ENCODE data around the gene TSPYL2. TPM values are rescaled to one million over a fixed set of nuclear protein-coding genes. Genes with fewer than 3 reads are reported as not detected.

The TSPYL2 gene
- total and polyA plus RNA-seq, 2 of the 8 experiments (the other 6 are each of a cell fraction or from before 2014, with no cell fraction given) = 13.4 to 13.7 TPM

DNA sequence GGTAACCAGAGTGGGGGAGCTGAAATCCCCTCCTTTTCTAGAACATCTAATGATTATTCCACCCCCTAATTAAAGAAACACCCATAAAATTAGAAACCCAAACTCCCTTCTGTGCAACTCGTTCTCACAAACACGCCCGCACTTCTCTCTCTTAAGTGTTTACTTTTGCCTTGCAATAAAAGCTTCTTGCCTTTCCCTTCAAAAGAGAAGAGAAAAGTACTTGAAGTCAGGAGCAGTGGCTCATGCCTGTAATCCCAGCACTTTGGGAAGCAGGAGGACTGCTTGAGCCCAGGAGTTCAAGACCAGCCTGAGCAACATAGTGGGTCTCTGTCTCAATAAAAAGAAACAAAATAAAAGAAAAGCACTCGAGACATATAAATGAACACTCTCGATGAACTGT lies 37.2 kb upstream of the TSPYL2 start:
- Histone ChIP-seq H4K20me1 (replicated peaks in 1 of 2; ENCODE audit: control insufficient read depth in 1 of 2, insufficient read depth in 2 of 2, low read length in 2 of 2) (no peaks in the 10 kb centered on the region), H4K91ac (replicated peaks; ENCODE audit: insufficient read length, low read length) (no peak overlapping the region), H3K23me2 (ENCODE audit: low read depth, low read length) (peaks cover 4% of the 10 kb centered on the region; the same call in 1 of the 2 replicates), H2AK5ac (ENCODE audit: low read depth, low read length) (no peak overlapping the region), H3K4ac (replicated peaks; ENCODE audit: insufficient read length, low read depth, low read length) (no peak overlapping the region), H2BK12ac (ENCODE audit: low read depth, low read length) (no peak overlapping the region), H3K9ac (replicated peaks in 1 of 4; ENCODE audit: extremely low read depth in 1 of 4, low read depth in 3 of 4, low read length in 3 of 4) (no peak overlapping the region), H3K4me2 (ENCODE audit: insufficient read depth in 1 of 2, low read depth in 2 of 2, low read length in 2 of 2) (no peak overlapping the region), H3K23ac (ENCODE audit: insufficient read length) (no peak overlapping the region), H2BK120ac (replicated peaks; ENCODE audit: low read depth, low read length) (no peak overlapping the region), H3K14ac (ENCODE audit: insufficient read length) (no peak overlapping the region), H2BK15ac (ENCODE audit: low read length) (no peak overlapping the region), H3K79me2 (ENCODE audit: control insufficient read depth in 1 of 2, insufficient read depth in 2 of 2, low read length in 2 of 2) (peaks cover 0 to 3% of the 10 kb centered on the region in 2 experiments; a peak in 1 of 4 replicates), H3K4me3 (ENCODE audit: extremely low read depth in 1 of 4, insufficient read depth in 2 of 4, low read depth in 3 of 4, low read length in 4 of 4) (no peak overlapping the region), H2AFZ (ENCODE audit: low read length) (no peak overlapping the region), H3K56ac (replicated peaks; ENCODE audit: insufficient read length, low read depth, low read length) (no peak overlapping the region), H3K27ac (ENCODE audit: low read depth, low read length) (no peak overlapping the region), H2BK20ac (ENCODE audit: low read length) (no peak overlapping the region), H2BK5ac (ENCODE audit: low read depth, low read length) (no peak overlapping the region), H3K18ac (ENCODE audit: extremely low read depth, low read length) (no peak overlapping the region), H3K36me3 (ENCODE audit: control insufficient read depth in 2 of 4, insufficient read depth in 4 of 4, low read length in 3 of 4) (no peaks in the 10 kb centered on the region), H3K79me1 (ENCODE audit: low read depth, low read length) (no peaks in the 10 kb centered on the region), H3K9me3 (ENCODE audit: insufficient read depth in 2 of 2, low read depth in 1 of 2, low read length in 1 of 2) (no peaks in the 10 kb centered on the region), H4K5ac (ENCODE audit: insufficient read length, low read depth, low read length) (no peak overlapping the region), H3K4me1 (replicated peaks in 1 of 4; ENCODE audit: control insufficient read depth in 3 of 4, insufficient read depth in 4 of 4, low read length in 3 of 4) (peaks cover 0 to 3% (median 0%) of the 10 kb centered on the region in 4 experiments; a peak in 1 of 7 replicates), H4K8ac (ENCODE audit: extremely low read depth, insufficient read depth, low read length) (no peak overlapping the region), H3K27me3 (replicated peaks in 1 of 4; ENCODE audit: control insufficient read depth in 3 of 4, extremely low read depth in 1 of 4, insufficient read depth in 3 of 4, low read length in 3 of 4) (no peaks in the 10 kb centered on the region)
- ChIA-PET POLR2A (ENCODE audit: partially characterized antibody) (no interaction called here), CTCF (ENCODE audit: partially characterized antibody) (no interaction called here)
- 96% methylated on average over 5 of the region's 5 CpGs; no CpG with 5 or more reads in 1 of the 2 experiments for WGBS, 2 experiments (ENCODE audit: extremely low coverage in 1 of 2, insufficient coverage in 1 of 2, insufficient read length in 1 of 2, insufficient replicate concordance in 2 of 2, low coverage in 1 of 2, low lambda C conversion rate in 2 of 2, missing lambda C conversion rate in 1 of 2)
- no peak for FAIRE-seq
- no peak for DNase-seq (ENCODE audit: low read depth in 1 of 2, low spot score in 2 of 2)
- TF ChIP-seq SUZ12 (IDR thresholded peaks at IDR 0.05; ENCODE audit: low read length) = no peak
- TF ChIP-seq SIN3A (conservative IDR thresholded peaks at IDR 0.05 in 1 of 2, IDR thresholded peaks at IDR 0.05 in 1 of 2; ENCODE audit: low read depth in 1 of 2, low read length in 2 of 2) = no peak
- no peak for TF ChIP-seq BRCA1 (IDR thresholded peaks at IDR 0.05; ENCODE audit: low read depth, low read length)
- TF ChIP-seq HDAC2 (IDR thresholded peaks at IDR 0.05; ENCODE audit: borderline replicate concordance in 1 of 2, low read depth in 2 of 2, low read length in 2 of 2) = no peak
- TF ChIP-seq BCL11A (IDR thresholded peaks at IDR 0.05; ENCODE audit: low read depth in 2 of 2, low read length in 2 of 2) = no peak
- no peak for TF ChIP-seq CREB1 (IDR thresholded peaks at IDR 0.05)
- no peak for TF ChIP-seq TBP (IDR thresholded peaks at IDR 0.05; ENCODE audit: low read depth, low read length)
- TF ChIP-seq, protein P1, sequence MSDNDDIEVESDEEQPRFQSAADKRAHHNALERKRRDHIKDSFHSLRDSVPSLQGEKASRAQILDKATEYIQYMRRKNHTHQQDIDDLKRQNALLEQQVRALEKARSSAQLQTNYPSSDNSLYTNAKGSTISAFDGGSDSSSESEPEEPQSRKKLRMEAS (IDR thresholded peaks at IDR 0.05) = no peak
- no peak for TF ChIP-seq RBBP5 (IDR thresholded peaks at IDR 0.05; ENCODE audit: borderline replicate concordance, low read depth, low read length)
- TF ChIP-seq POLR2AphosphoS5 (IDR thresholded peaks at IDR 0.05; ENCODE audit: low read depth, low read length) = no peak
- TF ChIP-seq MAFK (IDR thresholded peaks at IDR 0.05; ENCODE audit: low read depth, low read length) = no peak
- no peak for TF ChIP-seq POU5F1 (IDR thresholded peaks at IDR 0.05; ENCODE audit: low read depth, low read length)
- TF ChIP-seq EZH2 (IDR thresholded peaks at IDR 0.05; ENCODE audit: low read depth, low read length, severe bottlenecking) = no peak
- no peak for TF ChIP-seq KDM5A (IDR thresholded peaks at IDR 0.05; ENCODE audit: low read length)
- TF ChIP-seq TAF7 (optimal IDR thresholded peaks at IDR 0.05; ENCODE audit: borderline replicate concordance, low read depth, low read length) = no peak
